GM10266 (cell line): ENCODE measurements around the gene ECE1.

Experiments
- DNase-seq: peaks from one replicate; pipeline ENCODE4 v3.0.0; 2012; ENCODE audit errors: extremely low spot score
- CTCF ChIP-seq: IDR thresholded peaks from 2 replicates; pipeline ENCODE4 v1.5.1; 2012; ENCODE audit warnings: mild to moderate bottlenecking, low read depth; ENCODE audit not compliant: control insufficient read depth, insufficient read depth; ENCODE audit errors: missing control alignments

Gene ECE1

GRCh38 chr1:21335750-21336224 is 45.5 kb upstream of the ECE1 start:
- no peak for DNase-seq
- no peak for TF ChIP-seq CTCF

- no peak for TF ChIP-seq CTCF
- no peak for DNase-seq
Measured at GRCh38 chr1:21335088-21335691, 44.9 kb upstream of the ECE1 start.

- peak; percentile 82 for TF ChIP-seq CTCF
- DNase-seq = peak; percentile 63
Measured at GRCh38 chr1:21334214-21335087, 44.2 kb upstream of the ECE1 start.

- TF ChIP-seq CTCF = no peak
- DNase-seq = no peak
Measured at GRCh38 chr1:21333824-21334213, 43.6 kb upstream of the ECE1 start.

GRCh38 chr1:21332554-21333311 is 42.5 kb upstream of the ECE1 start:
- DNase-seq = no peak
- no peak for TF ChIP-seq CTCF

GRCh38 chr1:21331752-21332478 is 41.7 kb upstream of the ECE1 start:
- no peak for TF ChIP-seq CTCF
- DNase-seq = no peak
